Medulla oblongata (tissue), 1 donor: ENCODE data around the gene PLEKHM3.
A peak's percentile ranks its signal among the peaks of the same experiment; 100 is the strongest.
"Not testable (repeated sequence)": the region's sequence is repeated elsewhere in the genome, so short reads cannot be mapped to it uniquely, and the experiment has no call there.

ENCODE experiments used
- DNase-seq: peaks from one replicate; pipeline ENCODE4 v3.0.0-alpha.2; 2015; ENCODE audit errors: extremely low spot score

The PLEKHM3 gene

DNA sequence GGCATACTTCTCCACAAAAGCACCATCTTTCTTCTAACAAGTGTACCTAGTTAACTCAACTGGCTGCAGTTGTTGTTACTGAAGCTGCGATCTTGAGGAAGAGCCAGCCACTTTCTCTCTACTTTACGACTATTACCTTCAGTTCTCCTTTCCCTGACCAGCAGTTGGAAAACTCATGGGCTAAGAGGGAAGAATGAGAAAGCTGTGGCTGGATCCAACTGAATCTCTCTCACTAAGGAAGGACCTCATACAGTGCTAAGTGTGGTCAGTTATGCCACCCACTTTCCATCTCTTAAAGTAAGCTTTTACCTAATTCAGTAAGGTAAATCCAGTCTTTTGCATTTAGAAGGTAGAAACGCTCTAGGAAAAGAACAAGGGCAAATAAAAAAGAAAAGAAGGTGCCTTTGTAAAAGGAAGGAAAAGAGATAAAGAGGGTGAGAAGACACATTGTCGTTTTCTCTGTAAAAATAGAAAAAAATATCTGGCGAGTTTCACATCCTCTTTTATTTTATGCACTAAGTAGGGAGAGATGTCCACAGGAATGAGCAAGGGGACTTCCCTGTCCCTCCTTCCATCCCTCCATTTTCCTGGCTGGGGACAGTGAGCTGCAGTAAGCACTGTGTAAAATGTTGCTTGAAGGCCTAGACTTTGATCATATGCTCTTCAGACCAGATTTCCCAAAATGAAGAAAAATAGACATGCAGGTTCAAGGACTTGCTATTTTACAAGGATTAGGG is 73.4 kb downstream of the PLEKHM3 start:
- DNase-seq = no peak

DNA sequence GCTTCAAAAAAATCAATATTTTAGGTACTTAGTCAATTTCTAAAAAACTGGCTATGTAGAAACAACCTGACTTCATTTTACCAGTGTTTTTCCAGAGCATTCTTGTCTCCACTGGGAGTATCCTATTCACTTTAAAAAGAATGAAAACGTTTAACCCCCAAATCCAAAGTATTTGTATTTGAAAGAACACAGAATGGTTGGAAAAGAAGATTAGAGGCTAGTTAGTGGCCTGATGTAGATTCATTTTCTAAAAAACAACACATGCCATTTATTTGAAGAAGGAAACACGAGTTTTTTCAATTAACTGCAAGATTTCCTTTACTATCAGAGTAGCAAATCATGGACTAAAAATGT is 74.6 kb downstream of the PLEKHM3 start:
- DNase-seq = no peak

DNA sequence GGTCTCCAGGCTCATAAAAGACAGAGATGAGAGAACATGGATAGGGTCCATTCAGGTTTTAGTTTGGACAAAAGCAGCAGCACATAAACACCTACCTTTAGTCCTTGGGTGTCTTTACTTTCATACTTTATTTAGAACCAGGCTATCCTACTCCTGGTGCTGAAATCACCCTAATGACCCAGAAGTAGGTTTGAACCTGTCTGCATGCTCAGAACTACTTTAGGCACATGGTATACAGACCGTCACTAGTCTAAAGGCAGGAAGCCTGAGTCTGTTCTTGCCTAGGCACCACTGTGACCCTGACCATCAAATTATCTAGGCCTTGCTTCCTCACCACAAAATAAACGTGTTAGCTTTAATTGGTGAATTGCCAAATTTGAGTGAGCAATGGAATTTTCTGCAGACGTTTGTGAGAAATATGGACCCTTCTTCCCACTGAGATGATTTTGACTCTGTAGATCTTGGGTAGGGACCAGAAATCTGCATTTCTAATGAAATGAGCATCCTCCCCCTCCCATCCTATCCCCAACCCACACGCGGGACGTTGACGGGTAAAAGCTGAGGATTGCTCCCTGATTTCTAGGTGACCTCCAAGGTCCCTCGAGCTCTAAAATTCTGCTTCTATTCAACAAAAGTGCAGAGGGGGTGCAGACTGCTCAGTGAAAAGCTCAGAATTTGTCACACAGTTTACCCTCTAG is 75.1 kb downstream of the PLEKHM3 start:
- DNase-seq = no peak

DNA sequence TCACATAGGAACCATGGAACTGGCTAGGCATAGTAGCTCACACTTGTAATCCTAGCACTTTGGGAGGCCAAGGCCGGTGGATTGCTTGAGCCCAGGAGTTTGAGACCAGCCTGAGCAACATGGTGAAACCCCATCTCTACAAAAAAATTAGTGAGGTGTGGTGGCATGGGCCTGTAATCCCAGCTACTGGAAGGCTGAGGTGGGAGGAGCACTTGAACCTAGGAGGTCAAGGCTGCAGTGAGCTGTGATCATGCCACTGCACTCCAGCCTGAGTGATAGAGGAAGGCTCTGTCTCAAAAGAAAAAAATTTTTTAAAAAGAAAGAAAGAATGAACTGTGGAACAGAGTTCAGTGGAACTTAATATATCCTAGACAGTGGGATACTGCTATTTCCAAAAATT is 76.1 kb downstream of the PLEKHM3 start:
- not testable (repeated sequence) for DNase-seq

DNA sequence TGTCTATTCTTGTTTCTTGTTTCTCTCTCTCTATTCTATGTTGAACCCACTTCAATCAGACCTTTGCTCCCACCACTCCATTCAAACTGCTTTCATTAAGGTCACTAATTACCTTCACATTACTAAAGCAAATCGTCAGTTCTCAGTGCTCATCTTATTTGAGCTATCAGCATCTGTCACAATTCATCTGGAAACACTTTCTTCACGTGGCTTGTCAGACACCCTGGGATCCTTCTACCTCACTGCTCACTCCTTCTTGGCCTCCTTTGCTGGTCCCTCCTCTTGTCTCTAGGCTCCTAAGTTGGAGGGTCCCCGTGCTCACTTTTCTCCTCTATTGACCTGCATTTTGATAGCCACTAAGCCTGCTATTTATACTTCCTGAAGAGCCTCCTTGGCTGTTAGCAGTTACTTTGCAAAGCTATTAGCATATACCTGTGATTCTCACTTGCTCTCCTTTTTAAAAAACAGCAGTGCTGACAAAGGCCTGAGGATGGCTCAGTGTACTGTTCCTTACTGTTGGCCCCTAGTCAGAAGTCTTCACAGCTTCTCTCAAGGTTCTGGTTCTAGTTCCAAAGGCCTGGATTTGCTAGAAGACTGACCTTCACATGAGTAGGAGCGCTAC is 80.2 kb downstream of the PLEKHM3 start:
- no peak for DNase-seq

DNA sequence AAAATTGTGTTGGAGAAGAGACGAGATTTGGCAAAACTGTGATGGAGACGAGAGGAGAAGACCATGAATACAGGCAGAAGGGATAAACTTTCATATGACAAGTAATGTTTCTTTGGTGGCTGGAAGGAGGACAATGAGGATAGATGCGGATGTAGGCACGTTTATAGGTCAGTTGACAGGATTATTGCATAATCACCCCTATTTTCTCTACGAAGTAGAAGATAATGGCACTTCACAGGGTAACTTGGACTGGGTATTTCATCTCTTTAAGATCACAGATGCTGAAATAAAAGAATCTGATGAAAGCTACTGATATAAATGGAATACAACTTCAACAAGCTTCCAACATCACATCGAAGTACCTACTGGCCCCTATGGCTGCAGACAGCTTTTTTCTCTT is 81.0 kb downstream of the PLEKHM3 start:
- DNase-seq = no peak

DNA sequence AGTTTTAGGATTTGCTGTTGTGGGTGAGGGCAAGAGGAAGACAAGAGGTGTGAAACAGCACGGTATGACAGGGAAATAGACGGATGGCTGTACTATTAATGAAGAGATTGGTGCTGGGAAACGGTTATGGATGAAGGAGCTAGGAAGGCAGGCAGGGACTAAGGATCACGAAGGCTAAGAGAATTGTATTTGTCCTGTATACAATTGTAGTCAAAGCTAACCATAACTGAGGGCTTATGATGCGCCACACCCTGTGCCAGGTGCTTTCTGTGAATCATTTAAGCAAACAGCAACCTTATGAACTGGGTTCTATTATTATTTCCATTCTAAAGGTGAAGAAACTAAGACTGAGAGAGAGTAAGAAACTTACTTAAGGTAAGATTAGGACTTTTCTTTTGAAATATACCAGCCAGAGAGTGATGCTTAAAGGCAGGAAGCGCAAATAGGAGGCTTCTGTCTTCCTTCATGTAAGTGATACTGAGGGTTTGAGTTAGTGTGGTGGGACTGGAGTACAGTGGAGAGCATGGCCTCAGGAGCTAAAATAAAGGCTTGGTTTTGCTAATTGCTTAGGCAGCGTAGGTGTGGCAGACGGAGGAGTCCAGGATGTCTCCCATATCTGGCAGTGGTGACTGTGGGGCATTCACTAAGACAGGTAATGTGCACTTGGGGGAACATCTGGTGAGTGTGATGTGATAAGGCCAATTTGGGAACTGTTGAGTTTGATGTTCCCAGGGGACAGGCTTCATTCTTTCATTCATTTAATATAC is 85.8 kb downstream of the PLEKHM3 start:
- DNase-seq = no peak

DNA sequence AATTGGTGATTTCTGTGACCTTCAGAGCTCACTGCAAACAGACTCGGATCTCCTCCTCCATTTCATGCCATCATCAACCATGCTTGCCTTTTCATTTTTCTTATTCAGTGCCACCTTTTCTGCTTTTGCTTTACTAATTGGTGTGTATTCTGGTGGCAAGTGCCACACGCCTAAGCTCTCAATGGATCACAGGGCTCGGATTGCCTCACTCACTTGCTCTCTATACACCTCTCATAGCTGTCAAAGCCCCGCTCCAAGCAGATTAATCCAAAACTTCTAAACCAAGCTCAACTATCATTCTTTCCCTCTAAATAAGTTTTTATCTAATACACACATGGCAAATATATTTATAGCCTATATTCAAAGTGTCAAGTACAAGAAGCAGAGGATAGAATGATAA is 86.4 kb downstream of the PLEKHM3 start:
- no peak for DNase-seq

DNA sequence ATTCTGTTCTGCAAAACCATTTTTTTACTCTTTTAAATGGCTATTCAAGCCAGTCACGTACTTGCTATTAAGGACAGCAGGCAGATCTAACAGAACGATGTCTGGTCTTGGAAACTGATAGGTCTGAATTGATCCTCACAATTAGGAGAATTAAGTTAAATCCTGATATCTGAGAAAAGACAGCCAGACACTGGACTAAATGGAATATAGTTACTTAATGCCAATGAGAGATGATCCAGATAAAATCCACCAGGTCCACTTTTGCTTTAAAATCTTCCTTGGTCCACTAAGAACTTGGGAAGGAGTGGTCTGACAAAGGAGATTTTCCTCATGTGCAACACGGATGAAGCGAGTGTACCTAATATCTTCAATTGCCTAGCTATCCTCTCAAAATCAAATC is 86.9 kb downstream of the PLEKHM3 start:
- DNase-seq = no peak

DNA sequence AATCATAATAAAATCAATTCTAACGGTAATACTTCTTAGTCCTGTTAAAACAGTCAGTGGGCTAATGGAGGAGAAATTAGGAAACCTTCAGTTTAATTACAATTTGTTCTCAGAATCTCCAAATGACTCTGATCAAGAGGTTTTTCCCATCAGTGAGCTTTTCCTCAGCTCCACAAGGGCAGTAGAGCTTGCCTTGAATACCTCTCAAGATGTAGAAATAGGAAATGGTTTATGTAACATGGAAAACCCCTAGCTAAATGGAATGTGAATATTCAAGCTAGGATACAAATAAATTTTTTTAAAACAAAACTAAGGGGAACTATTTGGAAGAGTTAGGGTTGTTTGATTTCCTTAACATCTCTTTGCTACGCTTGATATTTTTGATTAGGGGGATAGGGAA is 87.5 kb downstream of the PLEKHM3 start:
- no peak for DNase-seq

DNA sequence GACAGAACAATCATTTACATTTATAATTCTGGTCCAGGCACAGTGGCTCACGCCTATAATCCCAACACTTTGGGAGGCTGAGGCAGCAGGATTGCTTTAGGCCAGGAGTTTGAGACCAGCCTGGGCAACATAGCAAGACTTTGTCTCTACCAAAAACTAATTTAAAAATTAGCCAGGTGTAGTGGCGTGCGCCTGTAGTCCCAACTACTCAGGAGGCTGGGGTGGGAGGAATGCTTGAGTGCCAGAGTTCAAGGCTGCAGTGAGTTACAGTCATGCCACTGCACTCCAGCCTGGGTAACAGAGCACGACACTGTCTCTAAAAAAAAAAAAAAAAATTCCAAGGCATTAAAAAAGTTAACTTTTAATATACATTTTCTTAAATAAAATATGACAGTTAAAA is 88.1 kb downstream of the PLEKHM3 start:
- DNase-seq = no peak

DNA sequence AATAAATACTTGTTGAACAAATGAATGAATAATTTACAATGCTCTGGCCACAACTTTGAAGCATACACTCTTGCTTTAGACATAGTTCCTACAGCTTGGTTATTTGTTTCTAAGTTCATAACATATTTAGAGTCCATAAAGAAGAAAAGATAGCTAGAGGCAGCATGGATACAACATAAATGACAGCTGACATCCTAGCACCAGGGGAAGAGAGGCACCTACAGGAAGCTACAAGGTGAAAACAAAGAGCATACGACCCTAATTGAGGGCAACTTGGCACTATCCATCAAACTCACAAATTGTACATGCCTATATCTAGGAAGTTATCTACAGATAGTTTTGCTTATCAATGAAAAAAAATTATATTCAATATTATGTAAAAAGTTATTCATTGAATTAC is 88.9 kb downstream of the PLEKHM3 start:
- DNase-seq = no peak

DNA sequence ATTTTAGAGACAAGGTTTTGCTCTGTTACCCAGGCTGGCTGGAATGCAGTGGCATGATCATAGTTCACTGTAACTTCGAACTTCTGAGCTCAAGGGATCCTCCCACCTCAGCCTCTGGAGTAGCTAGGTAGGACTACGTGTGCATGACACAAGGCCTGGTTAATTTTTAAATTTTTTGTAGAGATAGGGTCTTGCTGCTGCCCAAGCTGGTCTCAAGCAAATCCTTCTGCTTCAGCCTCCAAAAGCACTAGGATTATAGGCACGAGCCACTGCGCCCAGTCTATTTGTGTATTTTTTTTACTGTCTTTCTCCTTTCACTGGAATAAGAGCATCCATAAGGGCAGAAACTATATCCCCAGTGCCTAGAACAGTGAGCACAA is 89.3 kb downstream of the PLEKHM3 start:
- no peak for DNase-seq

DNA sequence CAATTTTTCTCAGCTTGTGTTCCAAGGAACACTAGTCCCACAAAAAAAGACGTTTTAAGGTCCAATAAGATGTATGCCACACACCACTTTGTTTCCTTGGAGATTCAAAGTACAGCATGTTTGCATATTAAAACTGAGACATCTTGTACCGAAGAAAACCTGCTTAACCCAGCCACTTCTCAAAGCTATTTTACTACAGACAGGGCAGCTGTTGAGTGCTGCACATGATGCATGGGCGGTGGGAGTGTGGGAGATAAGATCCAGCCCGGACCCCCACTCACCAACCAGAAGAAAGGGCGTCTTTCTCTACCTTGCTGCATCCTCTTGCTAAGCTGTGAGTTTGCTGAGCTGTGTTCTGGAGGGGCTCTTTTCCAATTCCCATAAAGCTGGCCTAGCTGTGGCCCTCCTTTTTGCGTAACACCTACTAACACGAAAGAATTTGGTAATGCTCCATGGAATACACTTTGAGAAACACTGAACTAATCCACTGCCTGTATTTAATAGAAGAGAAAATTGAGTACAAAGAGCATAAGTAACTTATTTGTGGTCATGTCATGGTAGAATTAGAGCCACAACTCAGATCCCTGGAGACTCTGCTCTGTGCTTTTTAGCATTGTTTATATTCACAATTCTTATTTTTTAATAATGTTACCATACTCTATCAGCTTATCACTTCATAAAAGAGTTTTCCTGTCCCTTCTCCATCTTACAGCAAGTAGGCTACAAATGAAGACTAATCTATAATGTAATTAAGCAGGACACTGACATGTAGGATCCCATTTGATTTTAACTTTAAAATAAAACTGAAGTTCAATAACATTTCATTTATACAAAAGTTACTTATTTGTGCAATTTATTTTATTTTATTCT is 90.0 kb downstream of the PLEKHM3 start:
- no peak for DNase-seq

DNA sequence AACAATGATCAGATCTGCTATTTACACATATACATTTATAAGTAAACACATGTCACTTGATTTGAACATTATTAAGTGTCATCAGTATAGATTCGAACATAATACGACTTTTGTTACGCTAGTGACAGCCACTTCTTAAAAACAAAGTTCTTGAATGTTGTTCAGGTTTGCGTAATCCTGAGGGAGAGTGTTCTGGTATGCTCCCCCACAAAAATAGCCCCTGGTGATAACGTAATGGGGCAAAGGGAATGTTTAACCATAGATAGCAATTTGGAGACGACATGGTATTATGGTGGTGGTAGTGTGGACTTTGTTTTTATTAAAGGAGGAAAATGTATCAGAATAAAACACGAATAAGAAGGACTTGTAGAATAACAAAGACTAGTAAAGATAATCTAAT is 90.6 kb downstream of the PLEKHM3 start:
- no peak for DNase-seq

DNA sequence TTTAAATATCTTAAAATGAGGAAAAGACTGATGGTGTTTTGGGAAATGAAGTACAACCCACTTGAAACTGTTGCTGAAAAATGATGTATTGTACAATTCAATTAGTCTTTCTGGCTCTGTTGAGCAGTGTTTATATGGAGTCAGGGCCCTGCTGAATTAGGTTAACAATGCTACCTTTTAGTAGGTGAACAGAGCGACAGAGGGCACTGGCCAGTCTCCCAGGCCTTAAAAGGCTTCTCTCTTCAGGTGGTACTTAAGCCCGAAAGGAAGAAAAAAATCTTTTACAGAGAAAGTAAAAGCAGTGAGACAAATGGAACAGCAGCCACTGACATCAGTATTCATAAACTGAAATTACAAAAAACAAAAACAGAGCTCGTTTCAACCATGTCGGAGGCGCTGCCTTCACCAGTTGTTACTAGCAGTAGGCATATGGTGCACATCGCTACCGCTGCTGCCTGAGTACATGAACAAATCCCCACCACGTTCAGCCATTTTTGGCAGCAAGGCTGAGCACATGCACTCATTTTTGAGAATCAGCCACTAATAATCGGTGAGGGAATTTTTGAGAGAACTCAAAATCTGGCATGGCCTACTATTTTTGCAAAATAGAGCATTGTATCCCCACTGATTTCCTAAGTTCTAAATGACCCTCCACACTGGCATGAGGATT is 91.8 kb downstream of the PLEKHM3 start:
- DNase-seq = no peak

DNA sequence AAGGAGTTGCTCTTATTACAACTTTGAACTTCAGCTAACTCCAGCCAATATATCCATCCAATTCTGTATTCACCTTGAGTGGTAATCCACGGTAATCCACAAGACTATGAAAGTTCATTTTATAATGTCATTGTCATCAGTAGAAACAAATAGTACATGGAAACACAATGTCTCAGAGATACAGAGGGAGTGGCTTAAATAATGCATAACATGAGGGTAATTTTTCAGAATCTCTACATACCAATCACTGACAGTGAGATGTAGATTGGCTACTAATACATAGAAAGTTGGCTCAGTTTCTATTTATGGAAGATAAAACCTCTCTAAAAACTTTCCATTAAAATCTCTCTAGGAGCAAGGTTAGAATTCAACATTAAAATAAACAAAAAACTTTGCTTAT is 93.2 kb downstream of the PLEKHM3 start:
- DNase-seq = no peak

DNA sequence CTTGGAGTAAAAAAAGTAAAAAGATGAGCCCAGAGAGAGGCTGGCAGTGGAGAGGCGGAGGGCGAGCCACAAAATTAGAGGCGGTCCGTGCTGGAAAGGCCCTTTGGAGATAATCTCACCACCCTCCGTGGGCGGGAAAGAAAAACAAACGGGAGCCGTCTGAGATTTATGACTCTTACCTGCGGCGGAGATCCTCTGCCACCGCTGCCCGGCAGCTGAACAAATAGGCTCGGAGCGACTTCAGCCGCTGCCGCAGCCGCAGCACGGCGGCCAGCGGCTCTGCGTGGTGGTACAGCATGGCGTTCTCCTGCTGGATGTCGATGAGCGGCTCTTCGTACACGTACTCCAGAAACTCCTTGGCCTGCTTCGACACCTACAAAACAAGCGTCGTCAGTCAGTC is 94.6 kb downstream of the PLEKHM3 start:
- DNase-seq = no peak

DNA sequence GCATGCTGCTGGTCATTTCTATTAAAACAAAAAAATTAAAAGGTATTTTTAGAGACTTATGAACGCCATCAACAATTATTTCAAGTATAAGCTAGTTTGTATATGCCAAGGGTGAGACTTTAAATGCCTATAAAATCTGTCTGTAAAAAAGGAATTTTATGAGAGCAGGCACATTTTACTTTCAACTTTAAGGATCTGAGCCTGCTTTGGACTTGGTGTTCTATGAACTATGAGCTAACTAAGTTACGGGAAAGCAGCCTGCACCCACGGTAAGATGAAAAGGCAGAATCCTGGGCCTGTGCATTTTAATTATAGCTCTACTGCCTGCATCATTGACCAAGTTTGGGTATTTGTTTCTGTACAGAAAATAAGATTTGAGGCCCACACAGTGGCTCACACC is 95.4 kb downstream of the PLEKHM3 start:
- no peak for DNase-seq

DNA sequence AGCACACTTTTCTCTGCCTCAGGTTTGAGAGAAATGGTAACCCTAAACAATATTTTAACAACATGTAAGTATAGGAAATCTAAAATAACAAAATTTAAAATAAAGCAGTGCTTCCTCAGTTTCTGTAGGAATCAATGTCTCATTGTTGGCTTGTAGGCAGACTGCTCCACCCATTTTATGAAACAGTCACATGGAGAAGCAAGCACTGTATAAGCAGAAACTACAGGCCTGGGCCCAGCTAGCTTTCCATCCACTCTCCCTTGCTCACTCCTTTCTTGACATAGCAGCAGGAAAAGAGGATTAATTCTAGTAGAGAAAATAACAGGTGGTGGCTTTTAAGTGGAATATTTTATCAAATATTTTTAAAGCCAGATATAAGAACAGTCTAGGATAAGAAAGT is 97.2 kb downstream of the PLEKHM3 start:
- DNase-seq = peak; percentile 73

DNA sequence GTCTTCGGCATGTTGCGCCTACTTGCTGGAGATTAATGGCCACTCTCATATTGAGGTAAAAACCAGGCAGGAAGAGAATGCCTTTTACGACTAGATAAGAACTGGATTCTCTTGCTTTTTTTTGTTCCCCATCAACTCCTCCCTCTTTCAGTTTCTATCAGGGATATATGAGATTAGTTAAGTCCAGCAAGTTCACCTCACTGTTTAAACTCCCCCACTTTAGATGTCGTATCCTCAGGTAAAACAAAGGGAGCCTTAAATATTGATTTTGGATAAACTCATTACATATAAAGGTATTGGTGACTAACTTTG is 98.4 kb downstream of the PLEKHM3 start:
- no peak for DNase-seq
